Adrenal gland (tissue), 12 donors: ENCODE measurements around the gene IGF2. TPM values are rescaled to one million over a fixed set of nuclear protein-coding genes. Genes with fewer than 3 reads are reported as not detected.

ENCODE experiments used
- DNase-seq, 7 donors: peaks; one replicate each; pipeline ENCODE4 v3.0.0-alpha.2; 2019 to 2020
- H3K27ac ChIP-seq, 5 donors: fragments of 200-600 bp; sonication (generic) in 4 of 5; 1 replicate in 3 of 5; 2 replicates in 2 of 5; pipeline versions ENCODE4 v1.5.1 to v1.8.0; 2016 to 2020; ENCODE audit warnings: mild to moderate bottlenecking in 1 of 5
- H3K27me3 ChIP-seq: fragments of 200-600 bp; 2 replicates; pipeline ENCODE4 v1.8.0; 2021
- H3K36me3 ChIP-seq, 2 donors: fragments of 200-600 bp; replicated peaks in 1 of 2; 1 replicate in 1 of 2; 2 replicates in 1 of 2; pipeline versions ENCODE4 v1.5.1 to v1.8.0; 2018 to 2022
- H3K4me1 ChIP-seq, 2 donors: fragments of 200-600 bp; replicated peaks in 1 of 2; 1 replicate in 1 of 2; 2 replicates in 1 of 2; pipeline versions ENCODE4 v1.5.1 to v1.8.0; 2018 to 2021
- H3K4me3 ChIP-seq, 4 donors: fragments of 200-600 bp; sonication (generic) in 3 of 4; one replicate each; pipeline ENCODE4 v1.5.1; 2016 to 2018
- H3K9me3 ChIP-seq, 3 donors: fragments of 200-600 bp; sonication (generic) in 1 of 3; replicated peaks in 1 of 3; 1 replicate in 2 of 3; 2 replicates in 1 of 3; pipeline versions ENCODE4 v1.5.1 to v1.8.0; 2016 to 2021
- POLR2A ChIP-seq, 2 donors: fragments of 450-650 bp; IDR thresholded peaks; one replicate each; pipeline ENCODE4 v1.6.1; 2017; ENCODE audit warnings: antibody characterized with exemption in 2 of 2, mild to moderate bottlenecking in 2 of 2, moderate library complexity in 1 of 2
- WGBS, 4 donors: extraction: QIAGEN DNeasy Blood & Tissue Kit in 2 of 4; methylation state at CpG; one replicate each; pipeline versions ENCODE4 v1.1.5 to v1.1.7; 2013 to 2017; 5-methylcytosine and 5-hydroxymethylcytosine counted together
- intact Hi-C, 2 donors: fragments of 100-400 bp; cut with DNase I; formaldehyde crosslinking; loops; one replicate each; pipeline versions ENCODE4 v1.14.1 to v1.15.0; 2022 to 2023
- polyA plus RNA-seq, 3 donors: library from polyadenylated mRNA; stranded (reverse); fragments of 200-250 nt in 2 of 3; fragments of 350-450 nt in 1 of 3; fragmentation: Illumina TruSeq in 1 of 3; extraction: RNeasy Lipid Tissue Mini Kit (QIAGEN cat#74804) in 1 of 3; gene quantifications; one replicate each; pipeline ENCODE4 v1.2.3, GENCODE V29; 2013 to 2014
- total RNA-seq, 9 donors: library from RNA; depleted of rRNA in 4 of 9; stranded (reverse); fragments of >200 nt in 4 of 9; fragments of 120-200 nt in 1 of 9; fragmentation: NEBNext Ultra II Directional in 1 of 9; extraction: Animal tissue kit (Norgen Biotek cat#: 25700) in 1 of 9; gene quantifications; one replicate each; pipeline versions ENCODE4 v1.1.0 to v1.2.4, GENCODE V29; 2013 to 2023
- TF ChIP-seq, protein P1 (sequence below), 6 experiments: fragments of 450-650 bp in 4 of 6; fragments of 200-600 bp in 2 of 6; sonication (generic) in 1 of 6; IDR thresholded peaks; 1 replicate in 5 of 6; 2 replicates in 1 of 6; pipeline versions ENCODE4 v1.5.1 to v1.8.0; 2016 to 2021; ENCODE audit warnings: antibody characterized with exemption in 6 of 6, mild to moderate bottlenecking in 2 of 6, moderate library complexity in 1 of 6
- donor health status: healthy with polysubstance abuse.
- donor health status: Bipolar disorder and iron deficiency.
- donor health status: DM: yes; HTN: yes; CAD: no.
- donor health status: DM: no; HTN: no; CAD: no.
- donor health status: DM: no; HTN: no; CAD: no.
- donor health status: DM: yes; HTN: yes; CAD: no.

IGF2 gene
- total and polyA plus RNA-seq, 12 donors = 41.8 to 693 (median 119) TPM

DNA sequence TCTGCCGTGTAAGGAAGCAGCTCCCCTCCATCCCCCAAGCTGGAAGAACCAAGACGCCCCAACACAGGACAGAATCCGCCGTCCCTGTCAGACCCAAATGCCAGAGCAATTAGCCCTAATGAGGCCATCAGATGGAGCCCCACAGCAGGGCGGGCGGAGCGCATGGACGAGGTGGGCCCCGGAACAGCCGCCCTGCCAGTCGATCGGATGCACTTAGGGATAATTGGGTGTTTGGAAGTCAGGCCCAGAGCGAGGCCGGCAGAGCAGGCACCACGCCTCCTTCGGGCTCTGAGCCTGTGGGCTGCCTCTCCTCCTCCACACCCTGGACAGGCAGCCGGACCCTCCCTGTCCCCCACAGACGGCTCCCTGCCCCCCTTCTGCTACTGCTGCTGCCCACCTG, 37.9 kb upstream of the IGF2 start:
- DNase-seq = no peak
- no peak for TF ChIP-seq POLR2A (IDR thresholded peaks at IDR 0.05)
- TF ChIP-seq, protein P1, sequence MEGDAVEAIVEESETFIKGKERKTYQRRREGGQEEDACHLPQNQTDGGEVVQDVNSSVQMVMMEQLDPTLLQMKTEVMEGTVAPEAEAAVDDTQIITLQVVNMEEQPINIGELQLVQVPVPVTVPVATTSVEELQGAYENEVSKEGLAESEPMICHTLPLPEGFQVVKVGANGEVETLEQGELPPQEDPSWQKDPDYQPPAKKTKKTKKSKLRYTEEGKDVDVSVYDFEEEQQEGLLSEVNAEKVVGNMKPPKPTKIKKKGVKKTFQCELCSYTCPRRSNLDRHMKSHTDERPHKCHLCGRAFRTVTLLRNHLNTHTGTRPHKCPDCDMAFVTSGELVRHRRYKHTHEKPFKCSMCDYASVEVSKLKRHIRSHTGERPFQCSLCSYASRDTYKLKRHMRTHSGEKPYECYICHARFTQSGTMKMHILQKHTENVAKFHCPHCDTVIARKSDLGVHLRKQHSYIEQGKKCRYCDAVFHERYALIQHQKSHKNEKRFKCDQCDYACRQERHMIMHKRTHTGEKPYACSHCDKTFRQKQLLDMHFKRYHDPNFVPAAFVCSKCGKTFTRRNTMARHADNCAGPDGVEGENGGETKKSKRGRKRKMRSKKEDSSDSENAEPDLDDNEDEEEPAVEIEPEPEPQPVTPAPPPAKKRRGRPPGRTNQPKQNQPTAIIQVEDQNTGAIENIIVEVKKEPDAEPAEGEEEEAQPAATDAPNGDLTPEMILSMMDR (IDR thresholded peaks at IDR 0.05) = no peak
- Histone ChIP-seq H3K27me3 (peaks cover 11% of the 10 kb centered on the region), H3K36me3 (no peaks in the 10 kb centered on the region), H3K9me3 (no peaks in the 10 kb centered on the region), H3K4me3 (no peak overlapping the region), H3K4me1 (no peaks in the 10 kb centered on the region), H3K27ac (peak overlapping the region in 1 of 5 donors; percentile 26)
- intact Hi-C loops = no loop called here
- 53 to 69% (median 62%) methylated on average over 7 to 18 of the region's 18 CpGs for WGBS, 4 donors

DNA sequence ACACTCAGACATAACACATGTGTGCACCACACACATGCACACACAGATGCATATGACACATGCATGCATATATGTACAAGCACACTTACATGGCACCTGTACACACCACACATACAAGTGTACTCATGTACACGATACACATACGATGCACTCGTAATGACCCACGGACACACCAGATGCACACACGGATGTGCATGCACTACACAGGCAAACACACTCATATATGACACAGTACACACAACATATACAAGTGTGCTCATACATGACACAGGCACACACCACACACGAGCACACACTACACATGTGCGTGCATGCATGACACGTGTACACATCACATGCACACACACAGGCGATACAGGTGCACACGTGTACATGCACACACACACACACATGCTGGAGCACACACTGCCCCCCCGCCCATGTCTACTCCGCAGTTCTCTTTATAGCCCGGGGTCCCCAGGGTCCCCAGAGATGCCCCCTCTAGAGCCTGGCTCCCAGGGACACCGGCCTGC, 37.3 kb upstream of the IGF2 start:
- TF ChIP-seq, protein P1 (IDR thresholded peaks at IDR 0.05) = no peak
- TF ChIP-seq POLR2A (IDR thresholded peaks at IDR 0.05) = no peak
- H3K36me3 ChIP-seq = no peaks in the 10 kb centered on the region
- H3K27ac ChIP-seq = no peak overlapping the region
- no peak overlapping the region for H3K4me3 ChIP-seq
- H3K27me3 ChIP-seq = peaks cover 11% of the 10 kb centered on the region
- intact Hi-C loops = no loop called here
- no peaks in the 10 kb centered on the region for H3K4me1 ChIP-seq
- no peak for DNase-seq
- 85 to 91% (median 90%) methylated on average over 5 to 14 of the region's 14 CpGs for WGBS, 4 donors
- H3K9me3 ChIP-seq = no peaks in the 10 kb centered on the region

DNA sequence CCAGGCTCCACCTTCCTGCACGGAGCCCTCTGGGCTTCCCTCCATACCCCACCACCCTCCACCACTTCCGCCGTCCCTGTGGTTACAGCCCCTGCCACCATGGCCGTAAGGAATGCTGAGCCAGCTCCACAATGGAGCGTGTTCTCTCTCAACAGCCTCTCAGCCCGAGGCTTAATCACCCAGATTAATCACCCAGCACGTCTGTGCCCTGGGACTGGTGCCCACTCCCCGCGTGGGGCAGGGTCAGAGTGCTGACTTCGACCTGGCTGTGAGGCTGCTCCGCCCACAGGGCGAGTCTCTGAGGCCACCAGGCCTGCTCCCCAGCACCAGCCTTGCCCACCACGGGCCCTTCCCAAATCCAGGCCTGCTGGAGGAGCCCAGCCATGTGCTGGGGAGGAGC, 36.5 kb upstream of the IGF2 start:
- TF ChIP-seq POLR2A (IDR thresholded peaks at IDR 0.05) = no peak
- TF ChIP-seq, protein P1 (IDR thresholded peaks at IDR 0.05) = no peak
- intact Hi-C loops = no loop called here
- Histone ChIP-seq H3K36me3 (no peaks in the 10 kb centered on the region), H3K27ac (peak overlapping the region in 1 of 5 donors; percentile 34), H3K27me3 (peaks cover 11% of the 10 kb centered on the region), H3K9me3 (no peaks in the 10 kb centered on the region), H3K4me1 (no peaks in the 10 kb centered on the region), H3K4me3 (no peak overlapping the region)
- DNase-seq = peak in 2 of 7 donors; percentile 41 to 48
- WGBS, 4 donors = 41 to 48% (median 44%) methylated on average over 7 to 13 of the region's 13 CpGs

DNA sequence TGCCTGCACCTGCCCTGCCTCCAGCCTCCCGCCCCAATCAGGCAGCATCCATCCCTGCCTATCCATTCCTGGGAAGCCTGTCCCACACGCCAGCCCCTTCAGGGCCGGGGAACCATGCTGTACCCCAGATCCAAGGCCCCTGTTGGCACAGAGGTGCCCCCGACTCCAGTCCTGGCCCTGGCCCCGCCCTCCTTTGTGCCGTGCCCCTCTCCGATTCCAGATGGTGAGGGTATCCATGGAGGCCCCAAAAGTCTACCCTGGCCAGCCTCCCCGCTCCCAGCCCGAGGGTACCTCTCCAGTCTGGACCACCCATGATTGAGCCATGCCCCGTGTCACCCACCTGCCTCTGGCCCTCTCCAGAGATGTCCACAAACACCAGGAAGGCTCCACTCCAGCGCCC, 35.2 kb upstream of the IGF2 start:
- TF ChIP-seq POLR2A (IDR thresholded peaks at IDR 0.05) = no peak
- TF ChIP-seq, protein P1 (IDR thresholded peaks at IDR 0.05) = no peak
- no peaks in the 10 kb centered on the region for H3K9me3 ChIP-seq
- intact Hi-C loops = no loop called here
- H3K36me3 ChIP-seq = no peaks in the 10 kb centered on the region
- no peaks in the 10 kb centered on the region for H3K4me1 ChIP-seq
- peak overlapping the region in 1 of 5 donors; percentile 17 for H3K27ac ChIP-seq
- no peaks in the 10 kb centered on the region for H3K27me3 ChIP-seq
- H3K4me3 ChIP-seq = no peak overlapping the region
- no peak for DNase-seq
- WGBS, 4 donors = 82 to 93% (median 87%) methylated on average over 9 to 11 of the region's 11 CpGs
